SK-N-SH (cell line): ENCODE measurements around the gene CRYBG3. TPM values are rescaled to one million over a fixed set of nuclear protein-coding genes. Genes with fewer than 3 reads are reported as not detected.

Experiments used
- CTCF ChIA-PET: fragments of 300-600, 350-600 bp; formaldehyde crosslinking; extraction: SDS; loops from one replicate; lab custom pipeline; 2021; lab: Yijun Ruan, JAX
- POLR2A ChIA-PET: fragments of 350-600 bp; sonication (Branson Sonifier 250); formaldehyde crosslinking; extraction: SDS; loops from one replicate; lab custom pipeline; 2020; ENCODE audit warnings: antibody characterized with exemption, inconsistent platforms; lab: Yijun Ruan, JAX
- DNase-seq: peaks from one replicate; pipeline ENCODE4 v3.0.0; 2012
- H2AFZ ChIP-seq: fragments of 200-600 bp; sonication (generic); 2 replicates; pipeline ENCODE4 v1.8.1; 2016; ENCODE audit warnings: antibody characterized with exemption, mild to moderate bottlenecking, low read depth
- H3F3A ChIP-seq: fragments of 200-600 bp; sonication (generic); replicated peaks from 2 replicates; pipeline ENCODE3; 2016; ENCODE audit warnings: antibody characterized with exemption, mild to moderate bottlenecking; ENCODE audit not compliant: insufficient read depth
- H3K27ac ChIP-seq, 2 experiments: fragments of 200-500 bp in 1 of 2; fragments of 200-600 bp in 1 of 2; sonication (Bioruptor generic) in 1 of 2; sonication (generic), shearing (Covaris generic) in 1 of 2; 2 replicates each; pipeline versions ENCODE4 v1.5.1 to v1.6.1; 2014 to 2016; ENCODE audit warnings: low read depth in 2 of 2, inconsistent platforms in 1 of 2, low read length in 1 of 2, mild to moderate bottlenecking in 1 of 2, mixed read lengths in 1 of 2
- H3K27me3 ChIP-seq: fragments of 200-600 bp; sonication (generic), shearing (Covaris generic); 2 replicates; pipeline ENCODE4 v1.6.1; 2016; ENCODE audit warnings: mixed run types; ENCODE audit not compliant: insufficient read depth
- H3K36me3 ChIP-seq, 2 experiments: fragments of 200-500 bp in 1 of 2; fragments of 200-600 bp in 1 of 2; sonication (Bioruptor generic) in 1 of 2; sonication (generic) in 1 of 2; replicated peaks in 1 of 2; 2 replicates each; pipeline versions ENCODE3 to v1.5.1; 2014 to 2016; ENCODE audit warnings: low read length in 1 of 2, mild to moderate bottlenecking in 1 of 2; ENCODE audit not compliant: insufficient read depth in 2 of 2, control insufficient read depth in 1 of 2
- H3K4me1 ChIP-seq, 2 experiments: fragments of 200-500 bp in 1 of 2; fragments of 200-600 bp in 1 of 2; sonication (Bioruptor generic) in 1 of 2; sonication (generic), shearing (Covaris generic) in 1 of 2; 2 replicates each; pipeline versions ENCODE4 v1.5.1 to v1.6.1; 2014 to 2016; ENCODE audit warnings: low read depth in 1 of 2, low read length in 1 of 2, mixed run types in 1 of 2; ENCODE audit not compliant: insufficient read depth in 2 of 2, control insufficient read depth in 1 of 2
- H3K4me2 ChIP-seq: fragments of 200-600 bp; sonication (generic), shearing (Covaris generic); 2 replicates; pipeline ENCODE4 v1.6.1; 2017; ENCODE audit warnings: mixed run types
- H3K4me3 ChIP-seq, 2 experiments: fragments of 200-500 bp in 1 of 2; fragments of 200-600 bp in 1 of 2; sonication (Bioruptor generic) in 1 of 2; sonication (generic), shearing (Covaris generic) in 1 of 2; 2 replicates each; pipeline versions ENCODE4 v1.5.1 to v1.8.1; 2014 to 2016; ENCODE audit warnings: low read depth in 2 of 2, inconsistent platforms in 1 of 2, low read length in 1 of 2, mild to moderate bottlenecking in 1 of 2, mixed read lengths in 1 of 2, moderate library complexity in 1 of 2
- H3K79me2 ChIP-seq: fragments of 200-600 bp; sonication (generic); 2 replicates; pipeline ENCODE4 v1.8.1; 2017; ENCODE audit warnings: mild to moderate bottlenecking; ENCODE audit not compliant: insufficient read depth
- H3K9ac ChIP-seq: fragments of 200-600 bp; sonication (generic); 2 replicates; pipeline ENCODE4 v1.6.1; 2017; ENCODE audit warnings: mixed run types
- H3K9me2 ChIP-seq: fragments of 200-600 bp; sonication (generic); 2 replicates; pipeline ENCODE4 v1.6.1; 2017; ENCODE audit warnings: mixed run types
- H3K9me3 ChIP-seq: fragments of 200-600 bp; sonication (generic); 2 replicates; pipeline ENCODE4 v1.6.1; 2017; ENCODE audit warnings: mixed run types, mild to moderate bottlenecking, moderate library complexity
- H4K20me1 ChIP-seq: fragments of 200-600 bp; sonication (generic); 2 replicates; pipeline ENCODE4 v1.6.1; 2017; ENCODE audit warnings: mild to moderate bottlenecking, mixed run types; ENCODE audit not compliant: insufficient read depth
- CHD2 ChIP-seq: fragments of 150-350 bp; IDR thresholded peaks from 2 replicates; pipeline ENCODE4 v1.6.1; 2018; ENCODE audit warnings: low read length; ENCODE audit not compliant: partially characterized antibody
- EP300 ChIP-seq, 2 experiments: IDR thresholded peaks; 2 replicates each; pipeline versions ENCODE4 v1.4.0 to v1.6.1; 2012; ENCODE audit warnings: borderline replicate concordance in 1 of 2, low read depth in 1 of 2, low read length in 1 of 2
- EZH2phosphoT487 ChIP-seq: fragments of 200-600 bp; sonication (generic); IDR thresholded peaks from 2 replicates; pipeline ENCODE4 v1.6.1; 2017; ENCODE audit warnings: low read depth, mixed run types, mild to moderate bottlenecking, antibody characterized with exemption, moderate library complexity, borderline replicate concordance
- FOSL2 ChIP-seq: IDR thresholded peaks from 2 replicates; pipeline ENCODE4 v1.4.0; 2012; ENCODE audit warnings: low read depth, mild to moderate bottlenecking, moderate library complexity, borderline replicate concordance
- FOXJ3 ChIP-seq: sonication (generic); formaldehyde crosslinking; IDR thresholded peaks from 2 replicates; pipeline ENCODE4 v1.5.1; 2020; ENCODE audit warnings: mild to moderate bottlenecking, missing genetic modification reagents
- FOXM1 ChIP-seq: IDR thresholded peaks from 2 replicates; pipeline ENCODE4 v1.4.0; 2012; ENCODE audit warnings: low read depth, mild to moderate bottlenecking
- GABPA ChIP-seq: IDR thresholded peaks from 2 replicates; pipeline ENCODE4 v1.4.0; 2012; ENCODE audit warnings: low read depth, mild to moderate bottlenecking
- JUND ChIP-seq: IDR thresholded peaks from 2 replicates; pipeline ENCODE4 v1.4.0; 2012
- MAX ChIP-seq: IDR thresholded peaks from 2 replicates; pipeline ENCODE4 v1.4.0; 2012; ENCODE audit warnings: low read depth
- NRF1 ChIP-seq: IDR thresholded peaks from 2 replicates; pipeline ENCODE4 v1.6.1; 2012; ENCODE audit warnings: low read depth, mild to moderate bottlenecking, low read length
- POLR2AphosphoS5 ChIP-seq: IDR thresholded peaks from 2 replicates; pipeline ENCODE4 v1.6.1; 2012; ENCODE audit warnings: low read depth, low read length
- RAD21 ChIP-seq: IDR thresholded peaks from 2 replicates; pipeline ENCODE4 v1.6.1; 2012; ENCODE audit warnings: mild to moderate bottlenecking, low read length
- RCOR1 ChIP-seq: fragments of 150-350 bp; IDR thresholded peaks from 2 replicates; pipeline ENCODE4 v1.6.1; 2017; ENCODE audit warnings: antibody characterized with exemption, low read length
- RXRA ChIP-seq: IDR thresholded peaks from 2 replicates; pipeline ENCODE4 v1.4.0; 2012; ENCODE audit warnings: low read depth, mild to moderate bottlenecking, borderline replicate concordance
- SIN3A ChIP-seq: IDR thresholded peaks from 2 replicates; pipeline ENCODE4 v1.6.1; 2012; ENCODE audit warnings: low read depth, mild to moderate bottlenecking, low read length, moderate library complexity, borderline replicate concordance
- SMC3 ChIP-seq: IDR thresholded peaks from 2 replicates; pipeline ENCODE4 v1.6.1; 2012; ENCODE audit warnings: low read depth, low read length, improper control_type of control experiment
- TCF12 ChIP-seq: IDR thresholded peaks from 2 replicates; pipeline ENCODE4 v1.4.0; 2012
- YY1 ChIP-seq: IDR thresholded peaks from 2 replicates; pipeline ENCODE4 v1.4.0; 2012; ENCODE audit warnings: low read depth, mild to moderate bottlenecking
- polyA plus RNA-seq, 3 experiments: library from polyadenylated mRNA; depleted of rRNA; stranded (reverse); fragments of >200 nt; gene quantifications; 2 replicates each; pipeline ENCODE4 v1.2.3, GENCODE V29; 2012
- TF ChIP-seq, protein P1 (sequence below): fragments of 200-600 bp; sonication (generic); IDR thresholded peaks from 2 replicates; pipeline ENCODE4 v1.6.1; 2017; ENCODE audit warnings: antibody characterized with exemption, mild to moderate bottlenecking, moderate library complexity
- TF ChIP-seq, protein P2 (sequence below): fragments of 150-350 bp; IDR thresholded peaks from 2 replicates; pipeline ENCODE4 v1.6.1; 2016; ENCODE audit warnings: mild to moderate bottlenecking, low read depth, low read length
- TF ChIP-seq, protein P3 (sequence below): IDR thresholded peaks from 2 replicates; pipeline ENCODE4; 2012

Gene CRYBG3
- polyA plus RNA-seq, 1 of the 3 experiments (the other 2 are of a cell fraction), result 2.4 TPM

DNA sequence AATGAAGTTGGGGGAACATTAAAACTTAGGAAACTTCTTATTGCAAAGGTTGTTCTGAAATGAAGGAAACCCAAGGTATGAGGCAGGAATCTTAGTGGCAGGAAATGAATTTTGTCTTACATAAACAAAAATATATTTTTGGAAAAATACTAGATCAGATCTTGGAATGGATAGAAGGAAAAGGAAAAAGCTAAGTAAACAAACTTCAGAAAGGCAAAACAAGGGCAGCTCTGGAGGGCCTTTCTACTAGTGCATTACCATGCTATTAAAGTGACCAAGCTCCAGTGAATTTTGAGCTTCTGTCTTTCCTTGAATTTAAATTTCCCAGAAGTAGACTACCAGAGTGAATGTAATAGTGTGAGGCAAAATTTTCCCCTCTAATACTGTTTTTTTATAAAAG is 43.7 kb upstream of the CRYBG3 start:
- CTCF ChIA-PET, result interaction anchor here (1.0 to 1.2 kb wide), 4 partner anchors 14 to 245 kb away, joined by 3 to 4 read pairs (median 4); no protein-coding TSS in a partner anchor
- no peak overlapping the region for H3K9ac ChIP-seq
- peaks cover 0 to 10% of the 10 kb centered on the region in 2 experiments for H3K36me3 ChIP-seq
- H3K4me3 ChIP-seq, result no peak overlapping the region
- H3F3A ChIP-seq, result no peaks in the 10 kb centered on the region
- no peaks in the 10 kb centered on the region for H3K27me3 ChIP-seq
- H3K9me2 ChIP-seq, result no peaks in the 10 kb centered on the region
- H3K27ac ChIP-seq, result no peak overlapping the region
- no peaks in the 10 kb centered on the region for H3K9me3 ChIP-seq
- H3K79me2 ChIP-seq, result no peaks in the 10 kb centered on the region
- POLR2A ChIA-PET, result no interaction called here
- no peaks in the 10 kb centered on the region; a peak in 1 of 4 replicates for H3K4me1 ChIP-seq
- no peak for DNase-seq
- no peak overlapping the region for H2AFZ ChIP-seq
- H4K20me1 ChIP-seq, result no peaks in the 10 kb centered on the region
- no peak overlapping the region for H3K4me2 ChIP-seq
- no peak for TF ChIP-seq RXRA
- TF ChIP-seq YY1, result no peak
- no peak for TF ChIP-seq NRF1
- TF ChIP-seq, protein P1, sequence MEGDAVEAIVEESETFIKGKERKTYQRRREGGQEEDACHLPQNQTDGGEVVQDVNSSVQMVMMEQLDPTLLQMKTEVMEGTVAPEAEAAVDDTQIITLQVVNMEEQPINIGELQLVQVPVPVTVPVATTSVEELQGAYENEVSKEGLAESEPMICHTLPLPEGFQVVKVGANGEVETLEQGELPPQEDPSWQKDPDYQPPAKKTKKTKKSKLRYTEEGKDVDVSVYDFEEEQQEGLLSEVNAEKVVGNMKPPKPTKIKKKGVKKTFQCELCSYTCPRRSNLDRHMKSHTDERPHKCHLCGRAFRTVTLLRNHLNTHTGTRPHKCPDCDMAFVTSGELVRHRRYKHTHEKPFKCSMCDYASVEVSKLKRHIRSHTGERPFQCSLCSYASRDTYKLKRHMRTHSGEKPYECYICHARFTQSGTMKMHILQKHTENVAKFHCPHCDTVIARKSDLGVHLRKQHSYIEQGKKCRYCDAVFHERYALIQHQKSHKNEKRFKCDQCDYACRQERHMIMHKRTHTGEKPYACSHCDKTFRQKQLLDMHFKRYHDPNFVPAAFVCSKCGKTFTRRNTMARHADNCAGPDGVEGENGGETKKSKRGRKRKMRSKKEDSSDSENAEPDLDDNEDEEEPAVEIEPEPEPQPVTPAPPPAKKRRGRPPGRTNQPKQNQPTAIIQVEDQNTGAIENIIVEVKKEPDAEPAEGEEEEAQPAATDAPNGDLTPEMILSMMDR, result no peak
- no peak for TF ChIP-seq FOSL2
- no peak for TF ChIP-seq SIN3A
- TF ChIP-seq RAD21, result no peak
- TF ChIP-seq SMC3, result no peak
- TF ChIP-seq, protein P2, sequence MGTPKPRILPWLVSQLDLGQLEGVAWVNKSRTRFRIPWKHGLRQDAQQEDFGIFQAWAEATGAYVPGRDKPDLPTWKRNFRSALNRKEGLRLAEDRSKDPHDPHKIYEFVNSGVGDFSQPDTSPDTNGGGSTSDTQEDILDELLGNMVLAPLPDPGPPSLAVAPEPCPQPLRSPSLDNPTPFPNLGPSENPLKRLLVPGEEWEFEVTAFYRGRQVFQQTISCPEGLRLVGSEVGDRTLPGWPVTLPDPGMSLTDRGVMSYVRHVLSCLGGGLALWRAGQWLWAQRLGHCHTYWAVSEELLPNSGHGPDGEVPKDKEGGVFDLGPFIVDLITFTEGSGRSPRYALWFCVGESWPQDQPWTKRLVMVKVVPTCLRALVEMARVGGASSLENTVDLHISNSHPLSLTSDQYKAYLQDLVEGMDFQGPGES, result no peak
- TF ChIP-seq TCF12, result no peak
- no peak for TF ChIP-seq EZH2phosphoT487
- no peak for TF ChIP-seq CHD2
- TF ChIP-seq MAX, result no peak
- no peak for TF ChIP-seq POLR2AphosphoS5
- TF ChIP-seq JUND, result no peak

DNA sequence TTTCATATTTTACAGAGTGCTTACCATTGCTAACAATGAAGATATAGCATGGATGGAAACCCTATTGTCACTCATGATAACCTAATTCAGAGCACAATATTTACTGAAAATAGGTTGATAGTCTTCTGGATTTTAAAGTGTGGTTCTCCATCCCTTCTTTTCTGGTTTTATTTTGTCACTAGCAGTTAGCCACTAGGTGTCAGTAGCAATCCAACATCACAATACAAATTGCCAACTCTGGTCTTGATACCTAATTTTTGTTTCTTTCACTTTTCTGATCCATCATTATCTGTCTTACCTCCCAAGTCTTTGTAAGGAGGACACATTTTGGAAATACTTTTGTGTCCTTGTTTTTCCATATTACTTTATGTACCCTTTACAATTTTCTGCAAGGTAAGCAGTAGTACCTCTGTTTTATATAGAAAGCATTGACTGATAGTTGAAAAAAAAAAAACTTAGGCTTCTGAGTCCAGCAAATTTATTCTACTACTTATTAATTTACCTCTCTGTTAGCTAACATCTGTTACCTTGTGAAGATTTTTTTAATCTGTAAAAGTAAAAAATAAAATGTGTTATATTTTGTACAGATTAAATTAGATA is 28.3 kb upstream of the CRYBG3 start:
- Histone ChIP-seq H2AFZ (no peak overlapping the region), H3K4me3 (no peak overlapping the region; a peak in 1 of 4 replicates), H4K20me1 (no peaks in the 10 kb centered on the region), H3K9ac (no peak overlapping the region), H3K27me3 (no peaks in the 10 kb centered on the region), H3K4me2 (no peak overlapping the region), H3K79me2 (no peaks in the 10 kb centered on the region), H3K9me3 (no peaks in the 10 kb centered on the region), H3K4me1 (no peaks in the 10 kb centered on the region), H3F3A (peaks cover 4% of the 10 kb centered on the region), H3K9me2 (no peaks in the 10 kb centered on the region), H3K36me3 (peaks cover 5 to 20% of the 10 kb centered on the region in 2 experiments), H3K27ac (no peak overlapping the region)
- DNase-seq, result peak; percentile 30
- ChIA-PET POLR2A (no interaction called here), CTCF (interaction anchor here (0.6 to 8.9 kb wide), 17 partner anchors 11 to 1321 kb away, joined by 3 to 128 read pairs (median 3); partner anchors contain the start of gene CRYBG3)
- TF ChIP-seq RXRA (no peak), JUND (no peak), YY1 (no peak), MAX (no peak), FOXM1 (no peak), FOSL2 (no peak), EP300 (IDR thresholded peaks at IDR 0.05; ENCODE audit: borderline replicate concordance in 1 of 2, low read depth in 1 of 2, low read length in 1 of 2) (no peak), NRF1 (no peak), RAD21 (peak; percentile 91), FOXJ3 (CRISPR knock-in tag) (no peak), RCOR1 (no peak), TCF12 (no peak), GABPA (no peak)
- TF ChIP-seq, protein P1, result peak; percentile 86
- TF ChIP-seq, protein P3, sequence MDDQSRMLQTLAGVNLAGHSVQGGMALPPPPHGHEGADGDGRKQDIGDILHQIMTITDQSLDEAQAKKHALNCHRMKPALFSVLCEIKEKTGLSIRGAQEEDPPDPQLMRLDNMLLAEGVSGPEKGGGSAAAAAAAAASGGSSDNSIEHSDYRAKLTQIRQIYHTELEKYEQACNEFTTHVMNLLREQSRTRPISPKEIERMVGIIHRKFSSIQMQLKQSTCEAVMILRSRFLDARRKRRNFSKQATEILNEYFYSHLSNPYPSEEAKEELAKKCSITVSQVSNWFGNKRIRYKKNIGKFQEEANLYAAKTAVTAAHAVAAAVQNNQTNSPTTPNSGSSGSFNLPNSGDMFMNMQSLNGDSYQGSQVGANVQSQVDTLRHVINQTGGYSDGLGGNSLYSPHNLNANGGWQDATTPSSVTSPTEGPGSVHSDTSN, result no peak
